NCI-H82 treated with DMSO at 0.1 percent for 48 hours (cell line): Measurements from ENCODE around the gene ZDHHC21.

Experiments
- DNase-seq: peaks from one replicate; lab custom pipeline; 2025; ENCODE audit not compliant: unreplicated experiment; lab: John Stamatoyannopoulos, UW

ZDHHC21 gene

GRCh38 chr9:14693251-14693861 is at the start of gene ZDHHC21:
TSS of gene ZDHHC21 (minus strand) at chr9:14693432. CDS start at chr9:14674340, 19,092 bp downstream.
- no peak for DNase-seq

- no peak for DNase-seq
Measured at GRCh38 chr9:14741369-14741768, 48.1 kb upstream of the ZDHHC21 start.

- DNase-seq: no peak
Measured at GRCh38 chr9:14733133-14733532, 39.9 kb upstream of the ZDHHC21 start.

GRCh38 chr9:14731294-14731981 is 38.2 kb upstream of the ZDHHC21 start:
- no peak for DNase-seq

GRCh38 chr9:14730461-14730898 is 37.2 kb upstream of the ZDHHC21 start:
- DNase-seq: no peak

- DNase-seq: no peak
Measured at GRCh38 chr9:14723301-14723700, 30.1 kb upstream of the ZDHHC21 start.

- DNase-seq: no peak
Measured at GRCh38 chr9:14722391-14723035, 29.3 kb upstream of the ZDHHC21 start, which contains the start of gene CER1. TSS of gene CER1 (minus strand) at chr9:14722733. CDS start at chr9:14722672, 61 bp downstream.

GRCh38 chr9:14719231-14719923 is 26.1 kb upstream of the ZDHHC21 start:
- no peak for DNase-seq

GRCh38 chr9:14715102-14715501 is 21.9 kb upstream of the ZDHHC21 start:
- no peak for DNase-seq

- no peak for DNase-seq
Measured at GRCh38 chr9:14713187-14713767, 20.0 kb upstream of the ZDHHC21 start.

GRCh38 chr9:14710804-14711203 is 17.6 kb upstream of the ZDHHC21 start:
- DNase-seq: no peak

GRCh38 chr9:14706530-14707140 is 13.4 kb upstream of the ZDHHC21 start:
- no peak for DNase-seq

- DNase-seq: no peak
Measured at GRCh38 chr9:14705079-14705478, 11.8 kb upstream of the ZDHHC21 start.

GRCh38 chr9:14704281-14704680 is 11.0 kb upstream of the ZDHHC21 start:
- no peak for DNase-seq

- DNase-seq: no peak
Measured at GRCh38 chr9:14702200-14702720, 9.0 kb upstream of the ZDHHC21 start.

GRCh38 chr9:14692470-14693250 is 572 bp downstream of the ZDHHC21 start:
- no peak for DNase-seq

GRCh38 chr9:14690948-14691730 is 2.1 kb downstream of the ZDHHC21 start:
- no peak for DNase-seq

- no peak for DNase-seq
Measured at GRCh38 chr9:14687042-14687719, 6.1 kb downstream of the ZDHHC21 start.
